ENCODE results near the gene SDF4. TPM values are rescaled to one million over a fixed set of nuclear protein-coding genes. Genes with fewer than 3 reads are reported as not detected.

The SDF4 gene
- total and polyA plus RNA-seq, 7 donors, result 33.0 to 181 (median 79.6) TPM

- Histone ChIP-seq H3K27ac (no peak overlapping the region), H3K27me3 (peaks cover 18 to 98% (median 78%) of the 10 kb centered on the region in 3 donors), H3K4me1 (peaks cover 0 to 7% (median 0%) of the 10 kb centered on the region in 4 donors), H3K4me3 (no peak overlapping the region), H3K9me3 (no peaks in the 10 kb centered on the region), H3K36me3 (no peaks in the 10 kb centered on the region)
- intact Hi-C loops (cut with DNase I), result no loop called here
- no peak for DNase-seq
- TF ChIP-seq CTCF (IDR thresholded peaks at IDR 0.05) (no peak), POLR2AphosphoS5 (IDR thresholded peaks at IDR 0.05) (no peak), EP300 (IDR thresholded peaks at IDR 0.05) (no peak), POLR2A (IDR thresholded peaks at IDR 0.05) (no peak)
- 24 to 43% methylated on average over 26 of the region's 26 CpGs for WGBS, 2 donors
Observed at GRCh38 chr1:1170215-1171091, 61.3 kb downstream of the SDF4 start.

GRCh38 chr1:1169429-1170214 is 62.2 kb downstream of the SDF4 start:
- H3K27ac ChIP-seq, result no peak overlapping the region
- WGBS, 2 donors, result 29 to 57% methylated on average over 32 of the region's 32 CpGs
- intact Hi-C loops (cut with DNase I), result no loop called here
- no peaks in the 10 kb centered on the region for H3K9me3 ChIP-seq
- TF ChIP-seq POLR2A (IDR thresholded peaks at IDR 0.05) (no peak), EP300 (IDR thresholded peaks at IDR 0.05) (no peak), POLR2AphosphoS5 (IDR thresholded peaks at IDR 0.05) (no peak), CTCF (IDR thresholded peaks at IDR 0.05) (no peak)
- peaks cover 0 to 7% (median 0%) of the 10 kb centered on the region in 4 donors for H3K4me1 ChIP-seq
- no peaks in the 10 kb centered on the region for H3K36me3 ChIP-seq
- H3K27me3 ChIP-seq, result peaks cover 18 to 99% (median 85%) of the 10 kb centered on the region in 3 donors
- H3K4me3 ChIP-seq, result no peak overlapping the region
- DNase-seq, result no peak

- Histone ChIP-seq H3K27ac (no peak overlapping the region), H3K27me3 (peaks cover 14 to 99% (median 83%) of the 10 kb centered on the region in 3 donors)
- intact Hi-C loops (cut with DNase I), result no loop called here
Observed at GRCh38 chr1:1168451-1169411, 63.1 kb downstream of the SDF4 start.

GRCh38 chr1:1167841-1168450 is 63.9 kb downstream of the SDF4 start:
- H3K27ac ChIP-seq, result no peak overlapping the region
- DNase-seq, result no peak
- no peak overlapping the region for H3K4me3 ChIP-seq
- intact Hi-C loops (cut with DNase I), result no loop called here
- 19 to 70% methylated on average over 36 of the region's 36 CpGs for WGBS, 2 donors
- no peaks in the 10 kb centered on the region for H3K36me3 ChIP-seq
- no peak for TF ChIP-seq EP300 (IDR thresholded peaks at IDR 0.05)
- TF ChIP-seq CTCF (IDR thresholded peaks at IDR 0.05), result no peak
- TF ChIP-seq POLR2A (IDR thresholded peaks at IDR 0.05), result no peak
- TF ChIP-seq POLR2AphosphoS5 (IDR thresholded peaks at IDR 0.05), result no peak
- H3K9me3 ChIP-seq, result no peaks in the 10 kb centered on the region
- peaks cover 12 to 97% (median 86%) of the 10 kb centered on the region in 3 donors for H3K27me3 ChIP-seq
- no peaks in the 10 kb centered on the region for H3K4me1 ChIP-seq

More at GRCh38 chr1:1168451-1169411, 63.1 kb downstream of the SDF4 start:
- H3K4me1 ChIP-seq, result peaks cover 0 to 3% (median 0%) of the 10 kb centered on the region in 4 donors
- no peak for TF ChIP-seq POLR2A (IDR thresholded peaks at IDR 0.05)
- DNase-seq, result no peak
- 42 to 72% methylated on average over 37 of the region's 37 CpGs for WGBS, 2 donors
- H3K9me3 ChIP-seq, result no peaks in the 10 kb centered on the region
- no peaks in the 10 kb centered on the region for H3K36me3 ChIP-seq
- no peak overlapping the region for H3K4me3 ChIP-seq

Data from sigmoid colon (tissue), 7 donors.